HEK293T (cell line): ENCODE measurements around the gene HELT.
"Not testable (repeated sequence)": the region's sequence is repeated elsewhere in the genome, so short reads cannot be mapped to it uniquely, and the experiment has no call there.

ENCODE experiments used
- CTCF ChIA-PET: fragments of 350-600 bp; formaldehyde crosslinking; extraction: SDS; loops from one replicate; lab custom pipeline; 2021; ENCODE audit warnings: antibody characterized with exemption, inconsistent platforms; lab: Yijun Ruan, JAX
- POLR2A ChIA-PET: fragments of 350-600 bp; formaldehyde crosslinking; extraction: SDS; loops from one replicate; lab custom pipeline; 2020; ENCODE audit warnings: antibody characterized with exemption, inconsistent platforms; lab: Yijun Ruan, JAX
- DNase-seq: peaks from one replicate; pipeline ENCODE4 v3.0.0; 2012; ENCODE audit warnings: mixed read lengths; ENCODE audit errors: extremely low spot score
- ARNT ChIP-seq: fragments of 450-650 bp; IDR thresholded peaks from 2 replicates; pipeline ENCODE4 v1.6.1; 2017; ENCODE audit warnings: mild to moderate bottlenecking
- BHLHE40 ChIP-seq: fragments of 450-650 bp; IDR thresholded peaks from 2 replicates; pipeline ENCODE4 v1.6.1; 2016; ENCODE audit warnings: mild to moderate bottlenecking, moderate library complexity, borderline replicate concordance
- CTBP1 ChIP-seq: fragments of 450-650 bp; IDR thresholded peaks from 2 replicates; pipeline ENCODE4 v1.6.1; 2016; ENCODE audit warnings: borderline replicate concordance
- ELF4 ChIP-seq: fragments of 450-650 bp; IDR thresholded peaks from 2 replicates; pipeline ENCODE4 v1.6.1; 2017; ENCODE audit warnings: antibody characterized with exemption
- FOXA1 ChIP-seq: fragments of 450-650 bp; IDR thresholded peaks from 2 replicates; pipeline ENCODE4 v1.6.1; 2016; ENCODE audit warnings: mild to moderate bottlenecking
- FOXK2 ChIP-seq: fragments of 450-650 bp; IDR thresholded peaks from 2 replicates; pipeline ENCODE4 v1.6.1; 2016; ENCODE audit warnings: mild to moderate bottlenecking
- FOXM1 ChIP-seq: fragments of 450-650 bp; IDR thresholded peaks from 2 replicates; pipeline ENCODE4 v1.6.1; 2017; ENCODE audit warnings: mild to moderate bottlenecking, borderline replicate concordance
- HDGF ChIP-seq: fragments of 450-650 bp; IDR thresholded peaks from 2 replicates; pipeline ENCODE4 v1.6.1; 2017; ENCODE audit warnings: antibody characterized with exemption, borderline replicate concordance
- L3MBTL2 ChIP-seq: fragments of 450-650 bp; conservative IDR thresholded peaks from 2 replicates; pipeline ENCODE4 v1.6.1; 2016; ENCODE audit warnings: mild to moderate bottlenecking
- LEF1 ChIP-seq: fragments of 450-650 bp; IDR thresholded peaks from 2 replicates; pipeline ENCODE4 v1.6.1; 2017; ENCODE audit warnings: mild to moderate bottlenecking, borderline replicate concordance
- NFRKB ChIP-seq: fragments of 450-650 bp; IDR thresholded peaks from 2 replicates; pipeline ENCODE4 v1.6.1; 2016; ENCODE audit warnings: mild to moderate bottlenecking, moderate library complexity
- PKNOX1 ChIP-seq: fragments of 450-650 bp; IDR thresholded peaks from 2 replicates; pipeline ENCODE4 v1.6.1; 2016
- SP1 ChIP-seq: fragments of 450-650 bp; IDR thresholded peaks from 2 replicates; pipeline ENCODE4 v1.6.1; 2017
- SUZ12 ChIP-seq: fragments of 450-650 bp; IDR thresholded peaks from 2 replicates; pipeline ENCODE4 v1.6.1; 2016; ENCODE audit warnings: mild to moderate bottlenecking
- TARDBP ChIP-seq: fragments of 450-650 bp; IDR thresholded peaks from 2 replicates; pipeline ENCODE4 v1.6.1; 2016
- ZNF384 ChIP-seq: fragments of 450-650 bp; IDR thresholded peaks from 2 replicates; pipeline ENCODE4 v1.6.1; 2016

Gene HELT

GRCh38 chr4:184988611-184989010 lies 29.7 kb upstream of the HELT start:
- ChIA-PET POLR2A (interaction anchor here (1.4 kb wide), 1 partner anchor 8 kb away, joined by 4 read pairs; no protein-coding TSS in a partner anchor), CTCF (interaction anchor here (1.0 kb wide), 1 partner anchor 23 kb away, joined by 3 read pairs; no protein-coding TSS in a partner anchor)
- TF ChIP-seq SUZ12 (no peak), NFRKB (no peak), TARDBP (no peak), FOXK2 (no peak), CTBP1 (no peak), HDGF (no peak), ARNT (no peak)
- no peak for DNase-seq

- POLR2A ChIA-PET = interaction anchor here (1.4 kb wide), 1 partner anchor 9 kb away, joined by 4 read pairs; no protein-coding TSS in a partner anchor
- CTCF ChIA-PET, DNase-seq: not testable (repeated sequence)
Observed at GRCh38 chr4:184989283-184989682, 29.0 kb upstream of the HELT start.

- CTCF ChIA-PET, DNase-seq: not testable (repeated sequence)
- POLR2A ChIA-PET = interaction anchor here (1.4 kb wide), 1 partner anchor 10 kb away, joined by 4 read pairs; no protein-coding TSS in a partner anchor
Observed at GRCh38 chr4:184990131-184990530, 28.2 kb upstream of the HELT start.

GRCh38 chr4:184991860-184992259 lies 26.4 kb upstream of the HELT start:
- ChIA-PET CTCF (interaction anchor here (0.7 kb wide), 1 partner anchor 80 kb away, joined by 3 read pairs; no protein-coding TSS in a partner anchor), POLR2A (no interaction called here)
- TF ChIP-seq HDGF = no peak
- no peak for TF ChIP-seq FOXM1
- TF ChIP-seq ZNF384 = no peak
- TF ChIP-seq CTBP1 = no peak
- no peak for TF ChIP-seq L3MBTL2
- TF ChIP-seq SUZ12 = no peak
- no peak for TF ChIP-seq LEF1
- no peak for TF ChIP-seq FOXA1
- TF ChIP-seq ELF4 = no peak
- TF ChIP-seq ARNT = no peak
- TF ChIP-seq FOXK2 = no peak
- TF ChIP-seq SP1 = no peak
- no peak for TF ChIP-seq TARDBP
- no peak for DNase-seq

- CTCF ChIA-PET = no interaction called here
- TF ChIP-seq TARDBP = no peak
- no peak for TF ChIP-seq ARNT
- no peak for TF ChIP-seq NFRKB
- no peak for TF ChIP-seq FOXA1
- TF ChIP-seq SP1 = no peak
- TF ChIP-seq FOXM1 = no peak
- no peak for TF ChIP-seq LEF1
- TF ChIP-seq ZNF384 = no peak
- no peak for DNase-seq
- POLR2A ChIA-PET = no interaction called here
Observed at GRCh38 chr4:184992422-184992821, 25.9 kb upstream of the HELT start.

- ChIA-PET POLR2A (no interaction called here), CTCF (no interaction called here)
- TF ChIP-seq FOXA1 (no peak), SUZ12 (no peak), PKNOX1 (no peak), L3MBTL2 (no peak), ZNF384 (no peak), TARDBP (no peak), ARNT (no peak), BHLHE40 (no peak), CTBP1 (no peak), LEF1 (no peak), FOXK2 (no peak), ELF4 (no peak), FOXM1 (no peak), NFRKB (no peak), SP1 (no peak), HDGF (no peak)
- DNase-seq = no peak
Observed at GRCh38 chr4:184993247-184993646, 25.0 kb upstream of the HELT start.

- TF ChIP-seq ELF4 (no peak), BHLHE40 (no peak), SP1 (no peak), FOXM1 (no peak), NFRKB (no peak), LEF1 (no peak), TARDBP (no peak), ZNF384 (no peak)
- DNase-seq = no peak
- CTCF ChIA-PET = interaction anchor here (0.6 kb wide), 2 partner anchors 236 to 346 kb away, joined by 3 to 6 read pairs; no protein-coding TSS in a partner anchor
- POLR2A ChIA-PET = no interaction called here
Observed at GRCh38 chr4:184994010-184994622, 24.2 kb upstream of the HELT start.

- TF ChIP-seq SUZ12 = no peak
- TF ChIP-seq FOXM1 = no peak
- TF ChIP-seq BHLHE40 = no peak
- TF ChIP-seq HDGF = no peak
- TF ChIP-seq SP1 = no peak
- no peak for TF ChIP-seq LEF1
- TF ChIP-seq ARNT = no peak
- TF ChIP-seq TARDBP = no peak
- no peak for TF ChIP-seq FOXK2
- POLR2A ChIA-PET = no interaction called here
Observed at GRCh38 chr4:184994623-184995010, 23.7 kb upstream of the HELT start.

GRCh38 chr4:184997656-184998055 lies 20.6 kb upstream of the HELT start:
- CTCF ChIA-PET = interaction anchor here (0.8 to 1.2 kb wide), 2 partner anchors 8 to 14 kb away, joined by 3 read pairs; no protein-coding TSS in a partner anchor
- POLR2A ChIA-PET, DNase-seq: not testable (repeated sequence)

More at GRCh38 chr4:184994623-184995010, 23.7 kb upstream of the HELT start:
- CTCF ChIA-PET = no interaction called here
- DNase-seq = no peak
